GM18526 (cell line): ENCODE results near the gene ZMAT3.

ENCODE experiments used
- POLR2A ChIP-seq: IDR thresholded peaks from 3 replicates; pipeline ENCODE4 v1.6.1; 2011; ENCODE audit not compliant: insufficient read length; ENCODE audit errors: extremely low read depth

Gene ZMAT3

GRCh38 chr3:179074656-179075055, 3.0 kb upstream of the ZMAT3 start:
- no peak for TF ChIP-seq POLR2A

GRCh38 chr3:179073816-179074215, 2.2 kb upstream of the ZMAT3 start:
- TF ChIP-seq POLR2A = no peak

GRCh38 chr3:179072100-179072438, 460 bp upstream of the ZMAT3 start:
- no peak for TF ChIP-seq POLR2A

GRCh38 chr3:179071027-179071322, 634 bp downstream of the ZMAT3 start:
- TF ChIP-seq POLR2A = no peak

- TF ChIP-seq POLR2A = no peak
Measured at GRCh38 chr3:179069762-179070390, 1.7 kb downstream of the ZMAT3 start.

GRCh38 chr3:179068779-179069530, 2.7 kb downstream of the ZMAT3 start:
- TF ChIP-seq POLR2A = no peak

GRCh38 chr3:179067839-179068238, 3.8 kb downstream of the ZMAT3 start:
- no peak for TF ChIP-seq POLR2A

GRCh38 chr3:179067291-179067690, 4.3 kb downstream of the ZMAT3 start:
- no peak for TF ChIP-seq POLR2A

GRCh38 chr3:179063945-179064560, 7.6 kb downstream of the ZMAT3 start:
- TF ChIP-seq POLR2A = no peak

- TF ChIP-seq POLR2A = no peak
Measured at GRCh38 chr3:179056326-179056725, 15.3 kb downstream of the ZMAT3 start.

- no peak for TF ChIP-seq POLR2A
Measured at GRCh38 chr3:179046497-179047353, 24.9 kb downstream of the ZMAT3 start.

- TF ChIP-seq POLR2A = no peak
Measured at GRCh38 chr3:179045719-179046402, 25.7 kb downstream of the ZMAT3 start.

- TF ChIP-seq POLR2A = no peak
Measured at GRCh38 chr3:179038216-179038898, 33.3 kb downstream of the ZMAT3 start.

- TF ChIP-seq POLR2A = no peak
Measured at GRCh38 chr3:179037351-179037750, 34.3 kb downstream of the ZMAT3 start.
